ENCODE results near the gene VAV1. TPM values are rescaled to one million over a fixed set of nuclear protein-coding genes. Genes with fewer than 3 reads are reported as not detected.

The VAV1 gene
- total and polyA plus RNA-seq, 9 of the 15 experiments (the other 6 are each of a cell fraction or from before 2014, with no cell fraction given), result 0.46 to 20.1 (median 11.1) TPM

- in situ Hi-C loops (cut with MboI) (no loop called here), intact Hi-C loops (cut with micrococcal nuclease) (no loop called here)
- no peaks in the 10 kb centered on the region; the same call in 1 of the 2 replicates for H3K9me3 ChIP-seq (replicated peaks; ENCODE audit: control insufficient read depth, insufficient read depth, low read depth, low read length)
- H3K27me3 ChIP-seq (ENCODE audit: control insufficient read depth in 2 of 2, insufficient read depth in 2 of 2, low read length in 2 of 2), result no peaks in the 10 kb centered on the region
- 0 out of 4 replicates have a peak overlapping the region, but pooled peaks of 1 of the 2 experiments have one; percentile 26 for H3K9ac ChIP-seq (ENCODE audit: insufficient read depth in 1 of 2, low read depth in 2 of 2, low read length in 2 of 2)
- FAIRE-seq (no peak), DNase-seq (ENCODE audit: extremely low read depth in 1 of 4, low spot score in 3 of 4) (no peak), ATAC-seq (no peak)
- 71% methylated on average over 11 of the region's 17 CpGs for WGBS (ENCODE audit: insufficient coverage, low coverage, missing lambda C conversion rate)
- CTCF ChIA-PET (ENCODE audit: low intra/inter-chr PET ratio), result no interaction called here
- H3K4me3 ChIP-seq, result no peak overlapping the region
- H3K4me2 ChIP-seq (ENCODE audit: insufficient read depth, low read length), result no peak overlapping the region
- H4K20me1 ChIP-seq (replicated peaks; ENCODE audit: control insufficient read depth, insufficient read depth, low read length), result no peaks in the 10 kb centered on the region
- POLR2A ChIA-PET, result interaction anchor here (1.3 kb wide), 1 partner anchor 8 kb away, joined by 3 read pairs; no protein-coding TSS in a partner anchor
- TF ChIP-seq BACH1 (tag; IDR thresholded peaks at IDR 0.05) (no peak), ZBTB7A (IDR thresholded peaks at IDR 0.05; ENCODE audit: borderline replicate concordance, control insufficient read depth, low read depth, low read length) (0 out of 2 replicates have a peak, but pooled peaks have one; percentile 15), GABPA (tag; conservative IDR thresholded peaks at IDR 0.05; ENCODE audit: low read depth) (no peak), ZNF77 (CRISPR knock-in tag; IDR thresholded peaks at IDR 0.05) (no peak), PHB (CRISPR knock-in tag; IDR thresholded peaks at IDR 0.05) (no peak), ZBTB12 (CRISPR knock-in tag; IDR thresholded peaks at IDR 0.05) (no peak), ATF6 (CRISPR knock-in tag; IDR thresholded peaks at IDR 0.05) (no peak)
- H3K27ac ChIP-seq (ENCODE audit: extremely low read depth, low read depth, low read length), result no peak overlapping the region
- peaks cover 0 to 24% of the 10 kb centered on the region in 2 experiments; a peak in 2 of 5 replicates for H3K4me1 ChIP-seq (replicated peaks in 1 of 2; ENCODE audit: control insufficient read depth in 2 of 2, insufficient read depth in 2 of 2, low read length in 2 of 2)
- H3K79me2 ChIP-seq (ENCODE audit: control insufficient read depth, insufficient read depth, low read length), result no peaks in the 10 kb centered on the region
- 0 out of 3 replicates have a peak, but pooled peaks cover 2% of the 10 kb centered on the region for H3K36me3 ChIP-seq (ENCODE audit: control insufficient read depth, insufficient read depth, low read length)
- H2AFZ ChIP-seq (ENCODE audit: low read depth, low read length), result no peak overlapping the region
- H3K9me1 ChIP-seq (ENCODE audit: control insufficient read depth, insufficient read depth, low read length), result no peaks in the 10 kb centered on the region
- BruUV-seq (replicated peaks), result no TSS peak
Measured at GRCh38 chr19:6821639-6822310, 49.3 kb downstream of the VAV1 start.

All from K562 (cell line).